HEK293T (cell line): Measurements from ENCODE around the gene CD300E.

Experiments
- BHLHE40 ChIP-seq: fragments of 450-650 bp; IDR thresholded peaks from 2 replicates; pipeline ENCODE4 v1.6.1; 2016; ENCODE audit warnings: mild to moderate bottlenecking, moderate library complexity, borderline replicate concordance
- ELF4 ChIP-seq: fragments of 450-650 bp; IDR thresholded peaks from 2 replicates; pipeline ENCODE4 v1.6.1; 2017; ENCODE audit warnings: antibody characterized with exemption
- FOXK2 ChIP-seq: fragments of 450-650 bp; IDR thresholded peaks from 2 replicates; pipeline ENCODE4 v1.6.1; 2016; ENCODE audit warnings: mild to moderate bottlenecking
- FOXM1 ChIP-seq: fragments of 450-650 bp; IDR thresholded peaks from 2 replicates; pipeline ENCODE4 v1.6.1; 2017; ENCODE audit warnings: mild to moderate bottlenecking, borderline replicate concordance
- SP1 ChIP-seq: fragments of 450-650 bp; IDR thresholded peaks from 2 replicates; pipeline ENCODE4 v1.6.1; 2017
- SUZ12 ChIP-seq: fragments of 450-650 bp; IDR thresholded peaks from 2 replicates; pipeline ENCODE4 v1.6.1; 2016; ENCODE audit warnings: mild to moderate bottlenecking
- TF ChIP-seq, protein P1 (sequence below): fragments of 450-650 bp; IDR thresholded peaks from 2 replicates; pipeline ENCODE4 v1.6.1; 2016

GRCh38 chr17:74645010-74645409 is 21.5 kb upstream of the CD300E start:
- TF ChIP-seq SUZ12 = no peak
- no peak for TF ChIP-seq FOXM1
- no peak for TF ChIP-seq ELF4
- TF ChIP-seq BHLHE40 = no peak
- TF ChIP-seq, protein P1, sequence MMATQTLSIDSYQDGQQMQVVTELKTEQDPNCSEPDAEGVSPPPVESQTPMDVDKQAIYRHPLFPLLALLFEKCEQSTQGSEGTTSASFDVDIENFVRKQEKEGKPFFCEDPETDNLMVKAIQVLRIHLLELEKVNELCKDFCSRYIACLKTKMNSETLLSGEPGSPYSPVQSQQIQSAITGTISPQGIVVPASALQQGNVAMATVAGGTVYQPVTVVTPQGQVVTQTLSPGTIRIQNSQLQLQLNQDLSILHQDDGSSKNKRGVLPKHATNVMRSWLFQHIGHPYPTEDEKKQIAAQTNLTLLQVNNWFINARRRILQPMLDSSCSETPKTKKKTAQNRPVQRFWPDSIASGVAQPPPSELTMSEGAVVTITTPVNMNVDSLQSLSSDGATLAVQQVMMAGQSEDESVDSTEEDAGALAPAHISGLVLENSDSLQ = no peak
- TF ChIP-seq FOXK2 = no peak
- no peak for TF ChIP-seq SP1
